Suppressor macrophage treated with lipopolysaccharide for 4 hours (primary cell): ENCODE data around the gene BCAN.

Experiments used
- DNase-seq: peaks from one replicate; pipeline ENCODE4 v3.0.0-alpha.2; 2020

BCAN gene

GRCh38 chr1:156704166-156704711 is 62.3 kb downstream of the BCAN start:
- DNase-seq = no peak

- peak; percentile 73 for DNase-seq
Observed at GRCh38 chr1:156704930-156705320, 63.0 kb downstream of the BCAN start.

- no peak for DNase-seq
Observed at GRCh38 chr1:156705321-156705917, 63.5 kb downstream of the BCAN start, which contains the start of gene CRABP2. Gene CRABP2, minus strand, starts transcription at chr1:156705583. Its CDS starts 137 bp downstream, at chr1:156705446.

GRCh38 chr1:156705918-156706656 is 64.2 kb downstream of the BCAN start:
- peak; percentile 75 for DNase-seq

- DNase-seq = no peak
Observed at GRCh38 chr1:156706657-156707416, 64.9 kb downstream of the BCAN start.

GRCh38 chr1:156707417-156708217 is 65.7 kb downstream of the BCAN start:
- no peak for DNase-seq

GRCh38 chr1:156708218-156708661 is 66.3 kb downstream of the BCAN start:
- DNase-seq = no peak

GRCh38 chr1:156709031-156709430 is 67.1 kb downstream of the BCAN start:
- DNase-seq = no peak
